GM12878 (cell line): Measurements from ENCODE around the gene OLFML2A. TPM values are rescaled to one million over a fixed set of nuclear protein-coding genes. Genes with fewer than 3 reads are reported as not detected.

ENCODE experiments used
- BRCA1 ChIP-seq: IDR thresholded peaks from 2 replicates; pipeline ENCODE4 v1.6.1; 2011; ENCODE audit warnings: low read depth, low read length, improper control_type of control experiment
- FOS ChIP-seq: IDR thresholded peaks from 3 replicates; pipeline ENCODE4 v1.6.1; 2011; ENCODE audit warnings: borderline replicate concordance; ENCODE audit not compliant: insufficient read length; ENCODE audit errors: extremely low read depth
- GATAD2B ChIP-seq: fragments of 450-650 bp; conservative IDR thresholded peaks from 2 replicates; pipeline ENCODE4 v1.6.1; 2017; ENCODE audit warnings: low read depth, mild to moderate bottlenecking, moderate library complexity
- MEF2A ChIP-seq: IDR thresholded peaks from 2 replicates; pipeline ENCODE4 v1.6.1; 2011; ENCODE audit warnings: low read depth, mild to moderate bottlenecking, low read length, moderate library complexity; ENCODE audit not compliant: insufficient read depth
- TBL1XR1 ChIP-seq: IDR thresholded peaks from 2 replicates; pipeline ENCODE4 v1.6.1; 2012; ENCODE audit warnings: low read depth, low read length, improper control_type of control experiment
- ZNF274 ChIP-seq: IDR thresholded peaks from one replicate; pipeline ENCODE4 v1.8.0; 2011; ENCODE audit not compliant: insufficient read length, insufficient read depth
- polyA plus RNA-seq, 11 experiments: library from polyadenylated mRNA; depleted of rRNA in 4 of 11; unstranded in 6 of 11; stranded (reverse) in 5 of 11; fragments of >200 nt; fragmentation: Nextera tagmentation in 4 of 11; fragmentation: Illumina TruSeq in 1 of 11; extraction: Ambion mirVana in 4 of 11; extraction: Trizol in 1 of 11; gene quantifications; 1 replicate in 1 of 11; 2 replicates in 10 of 11; pipeline versions ENCODE4 v1.2.1 to v1.2.3, GENCODE V29; 2011 to 2016; ENCODE audit warnings: inconsistent platforms in 2 of 11, missing spikeins in 2 of 11, low read depth in 1 of 11
- total RNA-seq, 4 experiments: library from RNA; depleted of rRNA in 3 of 4; stranded (reverse); fragments of >200 nt in 3 of 4; fragmentation: Illumina TruSeq in 1 of 4; extraction: Trizol in 1 of 4; gene quantifications; 2 replicates each; pipeline versions ENCODE4 v1.2.1 to v1.2.3, GENCODE V29; 2013 to 2021
- TF ChIP-seq, protein P1 (sequence below): fragments of 450-650 bp; IDR thresholded peaks from 2 replicates; pipeline ENCODE4 v1.6.1; 2017; ENCODE audit warnings: borderline replicate concordance
- TF ChIP-seq, protein P2 (sequence below): IDR thresholded peaks from 2 replicates; pipeline ENCODE4 v1.6.1; 2012; ENCODE audit warnings: low read depth, low read length, improper control_type of control experiment
- TF ChIP-seq, protein P3 (sequence below): IDR thresholded peaks from 2 replicates; pipeline ENCODE4 v1.6.1; 2011; ENCODE audit warnings: borderline replicate concordance, low read depth, mild to moderate bottlenecking, moderate library complexity, low read length; ENCODE audit not compliant: insufficient read depth, poor library complexity, severe bottlenecking
- TF ChIP-seq, protein P4 (sequence below): fragments of 450-650 bp; IDR thresholded peaks from 2 replicates; pipeline ENCODE4 v1.6.1; 2017; ENCODE audit warnings: antibody characterized with exemption, mild to moderate bottlenecking, moderate library complexity
- TF ChIP-seq, protein P5 (sequence below): fragments of 450-650 bp; IDR thresholded peaks from 2 replicates; pipeline ENCODE4 v1.6.1; 2017; ENCODE audit warnings: mild to moderate bottlenecking, moderate library complexity
- TF ChIP-seq, protein P6 (sequence below): fragments of 450-650 bp; IDR thresholded peaks from 2 replicates; pipeline ENCODE4 v1.6.1; 2017; ENCODE audit warnings: mild to moderate bottlenecking
- TF ChIP-seq, protein P7 (sequence below): fragments of 450-650 bp; IDR thresholded peaks from 2 replicates; pipeline ENCODE4 v1.6.1; 2014; ENCODE audit warnings: mild to moderate bottlenecking

Gene OLFML2A
- total and polyA plus RNA-seq, 10 of the 15 experiments (the other 5 are each of a cell fraction or from before 2014, with no cell fraction given): 0.02 to 0.13 (median 0.10) TPM; not detected in 4

DNA sequence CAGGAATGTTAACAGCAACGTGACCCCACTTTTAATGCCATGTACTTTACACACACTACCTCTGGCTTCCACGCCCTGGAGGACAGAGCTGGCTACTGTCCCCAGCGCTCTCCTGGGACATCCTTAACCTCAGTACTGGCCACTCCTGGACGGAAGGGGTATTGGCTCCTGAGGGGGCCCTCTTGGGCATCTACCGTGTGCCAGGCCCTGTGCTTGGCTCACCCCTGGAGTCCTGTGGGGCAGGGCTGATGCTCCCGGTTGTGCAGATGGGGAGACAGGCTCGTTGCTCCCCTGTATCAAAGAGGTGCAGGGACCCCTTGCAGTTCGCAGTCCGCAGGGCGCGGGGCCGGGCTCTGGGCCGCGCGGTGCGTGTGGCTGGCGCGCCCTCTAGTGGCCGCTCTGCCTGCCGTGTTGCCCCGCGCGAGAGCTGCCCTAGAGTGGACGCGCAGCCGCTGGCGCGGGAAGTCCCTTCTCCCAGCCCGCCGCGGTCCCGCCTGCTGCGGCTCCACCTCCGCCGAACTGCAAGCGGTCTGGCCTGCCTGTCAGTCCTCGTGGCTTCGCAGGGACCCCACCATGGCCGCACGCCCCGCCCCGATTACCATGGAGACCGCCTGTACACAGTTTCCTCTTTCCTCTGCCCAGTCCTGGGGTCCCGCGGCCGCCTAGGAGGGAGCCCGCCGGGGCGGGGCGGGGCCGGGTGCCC lies 76.0 kb downstream of the OLFML2A start, which contains the start of gene WDR38 (continued):
- TF ChIP-seq ZNF274: no peak
- TF ChIP-seq, protein P1, sequence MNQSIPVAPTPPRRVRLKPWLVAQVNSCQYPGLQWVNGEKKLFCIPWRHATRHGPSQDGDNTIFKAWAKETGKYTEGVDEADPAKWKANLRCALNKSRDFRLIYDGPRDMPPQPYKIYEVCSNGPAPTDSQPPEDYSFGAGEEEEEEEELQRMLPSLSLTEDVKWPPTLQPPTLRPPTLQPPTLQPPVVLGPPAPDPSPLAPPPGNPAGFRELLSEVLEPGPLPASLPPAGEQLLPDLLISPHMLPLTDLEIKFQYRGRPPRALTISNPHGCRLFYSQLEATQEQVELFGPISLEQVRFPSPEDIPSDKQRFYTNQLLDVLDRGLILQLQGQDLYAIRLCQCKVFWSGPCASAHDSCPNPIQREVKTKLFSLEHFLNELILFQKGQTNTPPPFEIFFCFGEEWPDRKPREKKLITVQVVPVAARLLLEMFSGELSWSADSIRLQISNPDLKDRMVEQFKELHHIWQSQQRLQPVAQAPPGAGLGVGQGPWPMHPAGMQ: no peak
- TF ChIP-seq TBL1XR1: 0 out of 2 replicates have a peak, but pooled peaks have one; percentile 18
- TF ChIP-seq, protein P2, sequence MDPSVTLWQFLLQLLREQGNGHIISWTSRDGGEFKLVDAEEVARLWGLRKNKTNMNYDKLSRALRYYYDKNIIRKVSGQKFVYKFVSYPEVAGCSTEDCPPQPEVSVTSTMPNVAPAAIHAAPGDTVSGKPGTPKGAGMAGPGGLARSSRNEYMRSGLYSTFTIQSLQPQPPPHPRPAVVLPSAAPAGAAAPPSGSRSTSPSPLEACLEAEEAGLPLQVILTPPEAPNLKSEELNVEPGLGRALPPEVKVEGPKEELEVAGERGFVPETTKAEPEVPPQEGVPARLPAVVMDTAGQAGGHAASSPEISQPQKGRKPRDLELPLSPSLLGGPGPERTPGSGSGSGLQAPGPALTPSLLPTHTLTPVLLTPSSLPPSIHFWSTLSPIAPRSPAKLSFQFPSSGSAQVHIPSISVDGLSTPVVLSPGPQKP: no peak
- no peak for TF ChIP-seq FOS
- TF ChIP-seq, protein P3, sequence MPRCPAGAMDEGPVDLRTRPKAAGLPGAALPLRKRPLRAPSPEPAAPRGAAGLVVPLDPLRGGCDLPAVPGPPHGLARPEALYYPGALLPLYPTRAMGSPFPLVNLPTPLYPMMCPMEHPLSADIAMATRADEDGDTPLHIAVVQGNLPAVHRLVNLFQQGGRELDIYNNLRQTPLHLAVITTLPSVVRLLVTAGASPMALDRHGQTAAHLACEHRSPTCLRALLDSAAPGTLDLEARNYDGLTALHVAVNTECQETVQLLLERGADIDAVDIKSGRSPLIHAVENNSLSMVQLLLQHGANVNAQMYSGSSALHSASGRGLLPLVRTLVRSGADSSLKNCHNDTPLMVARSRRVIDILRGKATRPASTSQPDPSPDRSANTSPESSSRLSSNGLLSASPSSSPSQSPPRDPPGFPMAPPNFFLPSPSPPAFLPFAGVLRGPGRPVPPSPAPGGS: no peak
- TF ChIP-seq, protein P4, sequence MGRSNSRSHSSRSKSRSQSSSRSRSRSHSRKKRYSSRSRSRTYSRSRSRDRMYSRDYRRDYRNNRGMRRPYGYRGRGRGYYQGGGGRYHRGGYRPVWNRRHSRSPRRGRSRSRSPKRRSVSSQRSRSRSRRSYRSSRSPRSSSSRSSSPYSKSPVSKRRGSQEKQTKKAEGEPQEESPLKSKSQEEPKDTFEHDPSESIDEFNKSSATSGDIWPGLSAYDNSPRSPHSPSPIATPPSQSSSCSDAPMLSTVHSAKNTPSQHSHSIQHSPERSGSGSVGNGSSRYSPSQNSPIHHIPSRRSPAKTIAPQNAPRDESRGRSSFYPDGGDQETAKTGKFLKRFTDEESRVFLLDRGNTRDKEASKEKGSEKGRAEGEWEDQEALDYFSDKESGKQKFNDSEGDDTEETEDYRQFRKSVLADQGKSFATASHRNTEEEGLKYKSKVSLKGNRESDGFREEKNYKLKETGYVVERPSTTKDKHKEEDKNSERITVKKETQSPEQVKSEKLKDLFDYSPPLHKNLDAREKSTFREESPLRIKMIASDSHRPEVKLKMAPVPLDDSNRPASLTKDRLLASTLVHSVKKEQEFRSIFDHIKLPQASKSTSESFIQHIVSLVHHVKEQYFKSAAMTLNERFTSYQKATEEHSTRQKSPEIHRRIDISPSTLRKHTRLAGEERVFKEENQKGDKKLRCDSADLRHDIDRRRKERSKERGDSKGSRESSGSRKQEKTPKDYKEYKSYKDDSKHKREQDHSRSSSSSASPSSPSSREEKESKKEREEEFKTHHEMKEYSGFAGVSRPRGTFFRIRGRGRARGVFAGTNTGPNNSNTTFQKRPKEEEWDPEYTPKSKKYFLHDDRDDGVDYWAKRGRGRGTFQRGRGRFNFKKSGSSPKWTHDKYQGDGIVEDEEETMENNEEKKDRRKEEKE: 0 out of 2 replicates have a peak, but pooled peaks have one; percentile 18
- peak; percentile 89 for TF ChIP-seq GATAD2B
- TF ChIP-seq MEF2A: no peak
- TF ChIP-seq, protein P5, sequence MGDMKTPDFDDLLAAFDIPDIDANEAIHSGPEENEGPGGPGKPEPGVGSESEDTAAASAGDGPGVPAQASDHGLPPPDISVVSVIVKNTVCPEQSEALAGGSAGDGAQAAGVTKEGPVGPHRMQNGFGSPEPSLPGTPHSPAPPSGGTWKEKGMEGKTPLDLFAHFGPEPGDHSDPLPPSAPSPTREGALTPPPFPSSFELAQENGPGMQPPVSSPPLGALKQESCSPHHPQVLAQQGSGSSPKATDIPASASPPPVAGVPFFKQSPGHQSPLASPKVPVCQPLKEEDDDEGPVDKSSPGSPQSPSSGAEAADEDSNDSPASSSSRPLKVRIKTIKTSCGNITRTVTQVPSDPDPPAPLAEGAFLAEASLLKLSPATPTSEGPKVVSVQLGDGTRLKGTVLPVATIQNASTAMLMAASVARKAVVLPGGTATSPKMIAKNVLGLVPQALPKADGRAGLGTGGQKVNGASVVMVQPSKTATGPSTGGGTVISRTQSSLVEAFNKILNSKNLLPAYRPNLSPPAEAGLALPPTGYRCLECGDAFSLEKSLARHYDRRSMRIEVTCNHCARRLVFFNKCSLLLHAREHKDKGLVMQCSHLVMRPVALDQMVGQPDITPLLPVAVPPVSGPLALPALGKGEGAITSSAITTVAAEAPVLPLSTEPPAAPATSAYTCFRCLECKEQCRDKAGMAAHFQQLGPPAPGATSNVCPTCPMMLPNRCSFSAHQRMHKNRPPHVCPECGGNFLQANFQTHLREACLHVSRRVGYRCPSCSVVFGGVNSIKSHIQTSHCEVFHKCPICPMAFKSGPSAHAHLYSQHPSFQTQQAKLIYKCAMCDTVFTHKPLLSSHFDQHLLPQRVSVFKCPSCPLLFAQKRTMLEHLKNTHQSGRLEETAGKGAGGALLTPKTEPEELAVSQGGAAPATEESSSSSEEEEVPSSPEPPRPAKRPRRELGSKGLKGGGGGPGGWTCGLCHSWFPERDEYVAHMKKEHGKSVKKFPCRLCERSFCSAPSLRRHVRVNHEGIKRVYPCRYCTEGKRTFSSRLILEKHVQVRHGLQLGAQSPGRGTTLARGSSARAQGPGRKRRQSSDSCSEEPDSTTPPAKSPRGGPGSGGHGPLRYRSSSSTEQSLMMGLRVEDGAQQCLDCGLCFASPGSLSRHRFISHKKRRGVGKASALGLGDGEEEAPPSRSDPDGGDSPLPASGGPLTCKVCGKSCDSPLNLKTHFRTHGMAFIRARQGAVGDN: no peak
- TF ChIP-seq, protein P6, sequence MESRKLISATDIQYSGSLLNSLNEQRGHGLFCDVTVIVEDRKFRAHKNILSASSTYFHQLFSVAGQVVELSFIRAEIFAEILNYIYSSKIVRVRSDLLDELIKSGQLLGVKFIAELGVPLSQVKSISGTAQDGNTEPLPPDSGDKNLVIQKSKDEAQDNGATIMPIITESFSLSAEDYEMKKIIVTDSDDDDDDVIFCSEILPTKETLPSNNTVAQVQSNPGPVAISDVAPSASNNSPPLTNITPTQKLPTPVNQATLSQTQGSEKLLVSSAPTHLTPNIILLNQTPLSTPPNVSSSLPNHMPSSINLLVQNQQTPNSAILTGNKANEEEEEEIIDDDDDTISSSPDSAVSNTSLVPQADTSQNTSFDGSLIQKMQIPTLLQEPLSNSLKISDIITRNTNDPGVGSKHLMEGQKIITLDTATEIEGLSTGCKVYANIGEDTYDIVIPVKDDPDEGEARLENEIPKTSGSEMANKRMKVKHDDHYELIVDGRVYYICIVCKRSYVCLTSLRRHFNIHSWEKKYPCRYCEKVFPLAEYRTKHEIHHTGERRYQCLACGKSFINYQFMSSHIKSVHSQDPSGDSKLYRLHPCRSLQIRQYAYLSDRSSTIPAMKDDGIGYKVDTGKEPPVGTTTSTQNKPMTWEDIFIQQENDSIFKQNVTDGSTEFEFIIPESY: no peak
- TF ChIP-seq, protein P7, sequence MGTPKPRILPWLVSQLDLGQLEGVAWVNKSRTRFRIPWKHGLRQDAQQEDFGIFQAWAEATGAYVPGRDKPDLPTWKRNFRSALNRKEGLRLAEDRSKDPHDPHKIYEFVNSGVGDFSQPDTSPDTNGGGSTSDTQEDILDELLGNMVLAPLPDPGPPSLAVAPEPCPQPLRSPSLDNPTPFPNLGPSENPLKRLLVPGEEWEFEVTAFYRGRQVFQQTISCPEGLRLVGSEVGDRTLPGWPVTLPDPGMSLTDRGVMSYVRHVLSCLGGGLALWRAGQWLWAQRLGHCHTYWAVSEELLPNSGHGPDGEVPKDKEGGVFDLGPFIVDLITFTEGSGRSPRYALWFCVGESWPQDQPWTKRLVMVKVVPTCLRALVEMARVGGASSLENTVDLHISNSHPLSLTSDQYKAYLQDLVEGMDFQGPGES: no peak
- no peak; the same call in 1 of the 2 replicates for TF ChIP-seq BRCA1
